H1 (cell line): ENCODE measurements around the gene RAB3C.

ENCODE experiments used
- EZH2 ChIP-seq: fragments of 200-600 bp; sonication (generic); IDR thresholded peaks from 2 replicates; pipeline ENCODE4 v1.7.1; 2012; ENCODE audit warnings: low read depth, mild to moderate bottlenecking, moderate library complexity, low read length, inconsistent platforms; ENCODE audit not compliant: severe bottlenecking
- GABPA ChIP-seq: IDR thresholded peaks from 2 replicates; pipeline ENCODE4 v1.6.1; 2011; ENCODE audit warnings: mild to moderate bottlenecking, low read length, moderate library complexity, borderline replicate concordance; ENCODE audit not compliant: insufficient read depth
- JUND ChIP-seq: IDR thresholded peaks from 2 replicates; pipeline ENCODE4 v1.6.1; 2011; ENCODE audit warnings: mild to moderate bottlenecking, improper control_type of control experiment, low read length
- MAX ChIP-seq: IDR thresholded peaks from 2 replicates; pipeline ENCODE4 v1.6.1; 2012; ENCODE audit warnings: inconsistent platforms
- PHF8 ChIP-seq: fragments of 200-600 bp; sonication (generic); conservative IDR thresholded peaks from 2 replicates; pipeline ENCODE4 v1.7.1; 2012; ENCODE audit warnings: low read depth, mild to moderate bottlenecking, inconsistent platforms, low read length, moderate library complexity
- POLR2A ChIP-seq, 2 experiments: IDR thresholded peaks; 1 replicate in 1 of 2; 2 replicates in 1 of 2; pipeline ENCODE4 v1.6.1; 2011; ENCODE audit warnings: low read depth in 2 of 2, low read length in 2 of 2, mild to moderate bottlenecking in 2 of 2; ENCODE audit errors: control extremely low read depth in 1 of 2
- RFX5 ChIP-seq: IDR thresholded peaks from 2 replicates; pipeline ENCODE4 v1.6.1; 2011; ENCODE audit warnings: low read depth, low read length, improper control_type of control experiment, borderline replicate concordance
- SIN3A ChIP-seq, 2 experiments: IDR thresholded peaks in 1 of 2; conservative IDR thresholded peaks in 1 of 2; 2 replicates each; pipeline ENCODE4 v1.6.1; 2011 to 2012; ENCODE audit warnings: low read length in 2 of 2, improper control_type of control experiment in 1 of 2, low read depth in 1 of 2, mild to moderate bottlenecking in 1 of 2
- SP1 ChIP-seq: IDR thresholded peaks from 2 replicates; pipeline ENCODE4 v1.6.1; 2011; ENCODE audit warnings: low read depth, low read length
- TAF1 ChIP-seq: IDR thresholded peaks from 2 replicates; pipeline ENCODE4 v1.6.1; 2011; ENCODE audit warnings: mild to moderate bottlenecking, low read depth, low read length
- TAF7 ChIP-seq: optimal IDR thresholded peaks from 2 replicates; pipeline ENCODE3; 2011; ENCODE audit warnings: low read depth, mild to moderate bottlenecking, inconsistent platforms, low read length, moderate library complexity, borderline replicate concordance
- TF ChIP-seq, protein P1 (sequence below), 3 experiments: IDR thresholded peaks; 1 replicate in 2 of 3; 2 replicates in 1 of 3; pipeline versions ENCODE4 v1.5.1 to v1.6.1; 2011; ENCODE audit warnings: low read length in 3 of 3, mild to moderate bottlenecking in 3 of 3, inconsistent platforms in 2 of 3, low read depth in 1 of 3, moderate library complexity in 1 of 3; ENCODE audit not compliant: insufficient read depth in 1 of 3; ENCODE audit errors: control extremely low read depth in 1 of 3

- no peak for TF ChIP-seq GABPA
- no peak for TF ChIP-seq TAF1
- TF ChIP-seq SP1: no peak
- TF ChIP-seq EZH2: no peak
- TF ChIP-seq PHF8: no peak
- TF ChIP-seq, protein P1, sequence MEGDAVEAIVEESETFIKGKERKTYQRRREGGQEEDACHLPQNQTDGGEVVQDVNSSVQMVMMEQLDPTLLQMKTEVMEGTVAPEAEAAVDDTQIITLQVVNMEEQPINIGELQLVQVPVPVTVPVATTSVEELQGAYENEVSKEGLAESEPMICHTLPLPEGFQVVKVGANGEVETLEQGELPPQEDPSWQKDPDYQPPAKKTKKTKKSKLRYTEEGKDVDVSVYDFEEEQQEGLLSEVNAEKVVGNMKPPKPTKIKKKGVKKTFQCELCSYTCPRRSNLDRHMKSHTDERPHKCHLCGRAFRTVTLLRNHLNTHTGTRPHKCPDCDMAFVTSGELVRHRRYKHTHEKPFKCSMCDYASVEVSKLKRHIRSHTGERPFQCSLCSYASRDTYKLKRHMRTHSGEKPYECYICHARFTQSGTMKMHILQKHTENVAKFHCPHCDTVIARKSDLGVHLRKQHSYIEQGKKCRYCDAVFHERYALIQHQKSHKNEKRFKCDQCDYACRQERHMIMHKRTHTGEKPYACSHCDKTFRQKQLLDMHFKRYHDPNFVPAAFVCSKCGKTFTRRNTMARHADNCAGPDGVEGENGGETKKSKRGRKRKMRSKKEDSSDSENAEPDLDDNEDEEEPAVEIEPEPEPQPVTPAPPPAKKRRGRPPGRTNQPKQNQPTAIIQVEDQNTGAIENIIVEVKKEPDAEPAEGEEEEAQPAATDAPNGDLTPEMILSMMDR (IDR thresholded peaks at IDR 0.05; ENCODE audit: control extremely low read depth in 1 of 3, insufficient read depth in 1 of 3, low read depth in 1 of 3, low read length in 3 of 3): no peak
- no peak for TF ChIP-seq RFX5
- TF ChIP-seq JUND: no peak
- TF ChIP-seq POLR2A (IDR thresholded peaks at IDR 0.05; ENCODE audit: control extremely low read depth in 1 of 2, low read depth in 2 of 2, low read length in 2 of 2): no peak
- no peak for TF ChIP-seq TAF7
- TF ChIP-seq MAX: no peak
- no peak for TF ChIP-seq SIN3A (conservative IDR thresholded peaks at IDR 0.05 in 1 of 2, IDR thresholded peaks at IDR 0.05 in 1 of 2; ENCODE audit: low read depth in 1 of 2, low read length in 2 of 2)
Observed at GRCh38 chr5:58672521-58672920, 89.6 kb downstream of the RAB3C start.
